Suppressor macrophage (primary cell): ENCODE data around the gene ARL3.
A peak's percentile ranks its signal among the peaks of the same experiment; 100 is the strongest.
"Not testable (repeated sequence)": the region's sequence is repeated elsewhere in the genome, so short reads cannot be mapped to it uniquely, and the experiment has no call there.

ENCODE experiments used
- DNase-seq, 4 experiments: peaks; one replicate each; pipeline ENCODE4 v3.0.0-alpha.2; 2020 to 2022

Gene ARL3

DNA sequence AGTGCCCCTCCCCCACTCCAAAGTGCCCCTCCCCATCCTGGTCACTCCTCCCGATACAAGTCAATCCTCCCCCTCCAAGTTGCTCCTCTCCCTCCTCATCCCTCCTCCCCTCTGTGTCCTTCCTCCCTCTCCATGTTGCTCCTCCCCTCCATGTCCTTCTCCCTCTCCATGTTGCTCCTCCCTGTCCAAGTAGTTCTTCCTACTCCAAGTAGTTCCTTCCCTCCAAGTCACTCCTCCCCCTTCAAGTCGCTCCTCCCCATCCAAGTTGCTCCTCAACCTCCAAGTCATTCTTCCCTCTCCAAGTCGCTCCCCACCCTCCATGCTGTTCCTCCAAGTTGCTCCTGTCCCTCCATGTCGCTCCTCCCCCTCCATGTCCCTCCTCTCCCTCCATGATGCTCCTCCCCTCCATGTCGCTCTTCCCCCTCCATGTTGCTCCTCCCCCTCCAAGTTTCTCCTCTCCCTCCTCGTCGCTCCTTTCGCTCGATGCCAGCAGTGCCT lies 20.9 kb upstream of the ARL3 start:
- no peak for DNase-seq

DNA sequence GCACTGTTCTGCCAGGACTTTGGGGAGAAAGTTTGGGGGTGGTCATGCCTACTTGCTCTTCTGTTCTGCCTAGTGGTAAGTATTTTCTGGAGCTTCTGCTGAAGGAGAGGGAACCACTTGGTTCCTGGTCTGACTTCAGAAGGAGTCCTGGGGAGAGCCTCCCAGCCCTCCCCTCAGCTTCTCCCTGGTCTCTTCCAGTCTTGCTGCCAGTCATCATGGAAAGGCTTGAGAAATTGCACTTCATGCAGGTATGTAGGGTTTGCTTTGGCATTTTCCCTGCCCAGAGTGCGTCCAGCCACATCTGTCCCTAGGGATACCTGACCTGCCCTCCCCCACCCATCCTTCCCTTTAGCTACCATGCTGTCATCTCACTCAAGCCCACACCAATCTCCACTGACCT lies 18.5 kb upstream of the ARL3 start:
- DNase-seq, result no peak

- no peak for DNase-seq
Observed at GRCh38 chr10:102731222-102731800, 17.1 kb upstream of the ARL3 start.

GRCh38 chr10:102729029-102730026 lies 15.1 kb upstream of the ARL3 start:
- peak; percentile 85 to 94 (median 92) for DNase-seq

GRCh38 chr10:102727037-102727818 lies 13.0 kb upstream of the ARL3 start:
- peak; percentile 57 to 79 (median 73) for DNase-seq

- DNase-seq, result peak; percentile 60 to 68 (median 64)
Observed at GRCh38 chr10:102726274-102726673, 12.1 kb upstream of the ARL3 start.

- no peak for DNase-seq
Observed at GRCh38 chr10:102723989-102724388, 9.8 kb upstream of the ARL3 start.

GRCh38 chr10:102721954-102722353 lies 7.8 kb upstream of the ARL3 start:
- DNase-seq, result no peak

- DNase-seq, result no peak
Observed at GRCh38 chr10:102720775-102721301, 6.6 kb upstream of the ARL3 start.

DNA sequence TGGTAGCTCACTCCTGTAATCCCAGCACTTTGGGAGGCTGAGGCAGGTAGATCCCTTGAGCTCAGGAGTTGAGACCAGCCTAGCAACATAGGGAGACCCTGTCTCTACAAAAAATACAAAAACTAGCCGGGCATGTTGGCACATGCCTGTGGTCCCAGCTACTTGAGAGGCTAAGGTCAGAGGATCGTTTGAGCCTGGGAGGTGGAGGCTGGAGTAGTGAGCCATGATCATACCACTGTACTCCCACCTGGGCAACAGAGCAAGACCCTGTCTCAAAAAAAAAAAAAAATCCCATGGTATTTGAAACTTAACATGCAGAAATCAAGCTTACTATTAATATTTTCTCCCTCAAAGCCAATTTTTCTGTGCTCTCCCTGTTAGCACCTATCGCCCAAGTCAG lies 6.1 kb upstream of the ARL3 start:
- DNase-seq, result no peak

- DNase-seq, result peak in 2 of 4 experiments; percentile 14 to 32
Observed at GRCh38 chr10:102718220-102718619, 4.0 kb upstream of the ARL3 start.

DNA sequence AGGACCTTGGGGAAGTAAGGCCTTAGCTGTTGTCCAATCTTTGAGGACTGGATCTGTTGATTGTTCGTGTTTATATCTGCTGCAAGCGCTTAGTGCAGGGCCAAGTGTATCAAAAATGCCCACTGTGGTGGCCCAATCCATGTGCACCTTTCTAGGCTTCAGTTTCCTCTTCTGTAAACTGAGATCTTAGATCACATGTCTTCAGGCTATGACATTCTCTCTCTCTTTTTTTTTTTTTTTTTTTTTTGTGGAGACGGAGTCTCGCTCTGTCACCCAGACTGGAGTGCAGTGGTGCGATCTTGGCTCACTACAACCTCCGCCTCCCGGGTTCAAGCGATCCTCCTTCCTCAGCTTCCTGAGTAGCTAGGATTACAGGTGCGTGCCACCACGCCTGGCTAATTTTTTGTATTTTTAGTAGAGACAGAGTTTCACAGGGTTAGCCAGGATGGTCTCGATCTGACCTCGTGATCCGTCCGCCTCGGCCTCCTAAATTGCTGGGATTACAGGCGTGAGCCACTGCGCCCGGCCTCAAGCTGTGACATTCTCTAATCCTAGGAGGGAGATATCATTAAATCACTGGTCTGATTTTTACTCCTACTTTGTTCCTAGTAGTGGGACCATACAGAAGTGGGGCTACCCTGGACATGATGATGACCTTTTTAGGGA lies 2.8 kb upstream of the ARL3 start:
- DNase-seq, result not testable (repeated sequence)

DNA sequence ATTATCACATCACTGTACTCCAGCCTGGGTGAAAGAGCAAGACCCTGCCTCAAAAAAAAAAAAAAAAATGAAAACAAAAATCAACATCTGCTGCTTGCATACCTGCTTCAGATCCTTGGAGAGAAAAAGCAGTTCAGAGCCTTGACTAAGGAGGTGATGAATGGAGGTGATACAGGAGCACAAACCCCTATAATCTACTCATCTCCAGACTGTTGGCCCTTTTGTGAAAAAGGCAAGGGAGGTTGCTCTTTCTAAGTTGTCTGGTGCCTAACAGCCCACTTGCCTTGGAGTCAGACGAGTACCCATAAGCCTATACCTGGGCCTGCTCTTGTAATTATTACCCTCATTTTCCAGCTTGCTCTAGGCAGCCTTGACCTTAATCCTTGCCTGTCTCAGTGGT lies 1.7 kb upstream of the ARL3 start:
- no peak for DNase-seq

GRCh38 chr10:102714621-102715455 lies 641 bp upstream of the ARL3 start, which contains the start of gene SFXN2:
Gene SFXN2, plus strand, starts transcription at chr10:102714636. Its CDS starts 12,001 bp downstream, at chr10:102726637.
- peak in 1 of 4 experiments; percentile 35 for DNase-seq

GRCh38 chr10:102713539-102713813 lies 721 bp downstream of the ARL3 start:
- peak; percentile 85 to 93 (median 89) for DNase-seq

DNA sequence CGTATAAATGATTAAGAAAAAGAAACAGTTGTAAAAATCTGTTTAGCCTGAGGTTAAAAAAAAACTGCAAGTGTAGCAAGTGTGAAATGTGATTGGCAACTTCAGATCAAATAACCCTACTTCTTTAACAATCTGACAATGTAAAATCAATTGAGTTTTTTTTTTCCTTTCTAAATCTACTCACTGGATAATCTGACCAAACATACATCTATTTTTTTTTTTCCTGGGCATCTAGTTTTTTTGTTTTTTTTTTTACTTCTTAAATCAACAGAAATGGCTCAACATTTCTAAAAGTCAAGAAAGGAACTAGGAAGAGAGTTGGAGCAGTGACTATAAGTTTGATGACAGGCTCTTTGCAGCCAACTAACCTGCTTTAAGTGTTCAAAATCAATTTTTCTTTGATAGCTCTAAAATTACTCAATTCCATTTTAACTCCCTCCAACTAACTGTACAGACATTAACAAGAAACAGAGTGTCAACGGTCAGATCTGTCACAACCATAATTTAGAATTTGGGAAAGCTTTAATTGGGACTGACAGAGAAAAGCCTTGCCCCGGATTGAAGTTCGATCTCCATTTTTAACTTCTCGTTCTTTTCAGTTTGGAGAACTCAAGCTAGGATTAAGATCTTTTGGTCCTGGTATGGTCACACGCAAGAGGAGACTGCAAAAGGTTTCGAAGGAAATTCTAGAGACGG lies 1.2 kb downstream of the ARL3 start:
- DNase-seq, result peak in 3 of 4 experiments; percentile 2 to 47 (median 37)

DNA sequence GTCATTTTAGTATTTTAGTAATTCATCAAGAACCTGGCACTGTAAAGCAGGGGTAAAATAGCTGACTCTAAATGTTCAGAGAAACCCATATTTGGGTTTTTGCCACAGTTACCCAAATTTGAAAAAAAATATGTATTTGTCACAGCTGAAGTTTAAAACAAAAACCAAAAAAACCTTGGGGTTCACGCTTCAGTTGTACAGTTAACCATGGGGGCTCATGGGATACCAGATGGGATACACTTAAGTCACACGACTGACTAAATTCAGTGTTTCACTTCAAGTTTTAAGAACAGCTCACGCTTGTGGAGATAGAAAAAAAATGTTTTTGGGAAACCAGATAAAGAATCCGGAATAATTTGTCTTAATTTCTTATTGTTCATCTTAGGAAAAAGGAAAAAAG lies 2.1 kb downstream of the ARL3 start:
- no peak for DNase-seq

DNA sequence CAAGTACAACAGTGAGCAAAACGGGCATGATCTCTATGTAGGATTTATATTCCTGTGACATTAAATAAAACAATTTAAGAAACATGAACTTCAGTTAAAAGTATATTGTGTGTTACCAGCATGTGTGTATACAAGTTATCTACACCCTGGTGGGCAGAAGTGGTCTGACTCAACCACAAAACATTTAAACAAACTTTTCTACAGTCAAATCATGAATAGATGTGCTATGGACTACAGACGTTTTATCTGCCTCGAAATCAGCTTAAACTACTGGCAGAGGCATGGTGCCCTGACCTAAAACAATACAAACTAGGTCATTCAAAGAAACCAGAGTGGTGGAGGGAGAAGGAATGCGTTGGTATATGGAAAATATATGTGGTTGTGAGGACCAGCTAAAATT lies 3.6 kb downstream of the ARL3 start:
- no peak for DNase-seq

DNA sequence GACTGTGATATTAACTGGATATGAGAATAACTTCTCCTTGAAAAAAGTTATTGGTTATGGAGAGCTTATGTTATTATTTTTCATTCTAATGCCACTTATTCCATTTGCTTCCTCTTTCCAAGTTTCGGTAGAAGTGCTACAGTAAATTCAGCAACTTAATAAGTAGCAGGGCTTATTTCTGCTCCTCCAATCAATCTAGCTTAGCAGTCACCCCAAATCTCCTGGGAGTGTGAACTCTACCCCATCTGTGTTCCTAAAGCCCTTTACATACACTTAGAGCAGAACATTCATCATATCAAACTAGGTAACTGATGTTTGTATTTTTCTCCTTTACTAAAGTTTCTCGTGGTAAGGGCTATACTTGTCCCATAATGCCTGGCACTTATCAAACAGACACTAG lies 8.7 kb downstream of the ARL3 start:
- DNase-seq, result peak in 2 of 4 experiments; percentile 27 to 31

DNA sequence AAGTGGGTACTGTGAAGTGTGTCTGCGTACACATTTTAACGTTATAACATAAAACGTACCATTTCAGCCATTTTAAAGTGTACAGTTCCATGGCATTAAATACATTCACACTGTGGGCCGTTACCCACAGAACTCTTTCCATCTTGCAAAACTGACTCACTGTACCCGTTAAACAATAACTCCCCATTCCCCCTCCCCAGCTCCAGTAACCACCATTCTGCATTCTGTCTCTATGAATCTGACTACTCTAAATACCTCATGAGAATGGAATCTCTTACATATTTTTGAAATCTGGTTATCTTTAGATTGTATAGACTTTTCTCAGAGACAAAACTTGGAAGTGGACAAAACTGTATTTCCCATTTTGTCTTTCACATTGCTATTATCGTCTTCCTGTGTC lies 9.3 kb downstream of the ARL3 start:
- no peak for DNase-seq

DNA sequence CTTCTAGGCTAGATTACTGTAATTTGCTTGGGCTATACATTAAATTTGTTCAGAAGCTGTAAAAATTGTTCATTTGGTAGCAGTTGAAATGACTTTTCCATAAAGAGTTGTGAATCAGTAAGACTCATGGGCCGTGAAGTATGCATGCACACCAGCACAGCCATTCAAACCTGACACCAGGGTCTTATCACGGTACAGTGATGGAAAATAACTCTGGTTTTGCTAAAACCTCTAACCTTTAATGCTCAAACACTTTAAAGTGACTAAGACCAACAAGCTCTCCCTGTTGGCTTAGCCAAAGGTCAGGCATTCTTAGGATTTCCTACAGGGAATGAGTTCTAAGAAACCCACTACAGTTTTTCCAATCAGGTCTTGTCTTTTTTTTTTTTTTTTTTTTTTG lies 11.5 kb downstream of the ARL3 start:
- no peak for DNase-seq
